NCI-H187 treated with DMSO at 0.1 percent for 48 hours (cell line): ENCODE data around the gene SSNA1.

ENCODE experiments used
- DNase-seq: peaks from one replicate; lab custom pipeline; 2025; lab: John Stamatoyannopoulos, UW

Gene SSNA1, protein sequence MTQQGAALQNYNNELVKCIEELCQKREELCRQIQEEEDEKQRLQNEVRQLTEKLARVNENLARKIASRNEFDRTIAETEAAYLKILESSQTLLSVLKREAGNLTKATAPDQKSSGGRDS

DNA sequence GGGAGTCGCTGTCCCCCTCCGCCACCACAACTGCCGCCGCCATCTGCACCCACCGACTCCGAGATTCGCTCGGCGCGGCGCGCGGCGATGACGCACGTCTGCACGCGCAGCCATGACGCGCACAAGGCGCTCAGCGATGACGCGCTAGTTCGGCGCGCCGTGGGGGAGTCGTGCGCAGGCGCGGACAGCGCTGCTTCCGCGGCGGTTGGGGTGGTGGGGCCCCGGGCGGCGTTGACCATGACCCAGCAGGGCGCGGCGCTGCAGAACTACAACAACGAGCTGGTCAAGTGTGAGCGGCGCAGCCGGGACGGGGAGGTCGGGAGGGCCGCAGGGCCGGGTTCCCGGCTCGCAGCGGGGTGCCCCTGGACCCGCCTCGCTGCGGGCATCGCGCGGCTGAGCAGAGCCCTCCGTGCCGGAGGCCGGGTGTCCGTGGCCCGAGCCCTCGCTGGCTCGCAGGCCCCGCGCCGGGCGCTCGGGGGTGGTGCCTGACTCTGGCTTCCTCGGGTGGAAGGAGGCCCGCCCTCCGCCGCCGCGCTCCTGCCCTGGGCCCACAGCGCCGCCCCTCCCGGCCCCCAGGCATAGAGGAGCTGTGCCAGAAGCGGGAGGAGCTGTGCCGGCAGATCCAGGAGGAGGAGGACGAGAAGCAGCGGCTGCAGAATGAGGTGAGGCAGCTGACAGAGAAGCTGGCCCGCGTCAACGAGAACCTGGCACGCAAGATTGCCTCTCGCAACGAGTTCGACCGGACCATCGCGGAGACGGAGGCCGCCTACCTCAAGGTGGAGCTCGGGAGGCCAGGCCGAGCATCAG lies at the start of gene SSNA1, which contains the start of gene ANAPC2:
SSNA1 (plus strand) TSS at position 187 of the 807 bp plus-strand sequence; CDS start at position 238, 51 bp downstream.
ANAPC2 (minus strand) TSS at position 71 of the 807 bp plus-strand sequence; CDS start at position 43, 28 bp downstream.
- DNase-seq: no peak

DNA sequence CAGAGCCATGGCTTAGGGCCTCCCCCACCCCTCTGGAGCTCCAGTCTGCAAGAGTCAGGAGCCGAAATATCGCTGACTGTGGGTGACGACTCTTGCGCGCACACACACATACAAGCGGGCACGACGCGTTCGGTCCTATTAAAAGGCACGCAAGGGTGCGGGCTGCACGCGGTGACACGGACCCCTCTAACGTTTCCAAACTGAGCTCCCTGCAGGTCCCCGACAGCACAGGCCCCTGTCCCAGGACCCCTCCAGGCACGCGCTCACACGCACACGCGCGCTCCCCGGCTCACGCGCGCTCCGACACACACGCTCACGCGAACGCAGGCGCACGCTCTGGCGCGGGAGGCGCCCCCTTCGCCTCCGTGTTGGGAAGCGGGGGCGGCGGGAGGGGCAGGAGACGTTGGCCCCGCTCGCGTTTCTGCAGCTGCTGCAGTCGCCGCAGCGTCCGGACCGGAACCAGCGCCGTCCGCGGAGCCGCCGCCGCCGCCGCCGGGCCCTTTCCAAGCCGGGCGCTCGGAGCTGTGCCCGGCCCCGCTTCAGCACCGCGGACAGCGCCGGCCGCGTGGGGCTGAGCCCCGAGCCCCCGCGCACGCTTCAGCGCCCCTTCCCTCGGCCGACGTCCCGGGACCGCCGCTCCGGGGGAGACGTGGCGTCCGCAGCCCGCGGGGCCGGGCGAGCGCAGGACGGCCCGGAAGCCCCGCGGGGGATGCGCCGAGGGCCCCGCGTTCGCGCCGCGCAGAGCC lies 49.6 kb upstream of the SSNA1 start, which contains the start of gene GRIN1:
GRIN1 (plus strand) TSS at position 433 of the 746 bp plus-strand sequence. CDS start 333 bp downstream, outside the sequence.
- no peak for DNase-seq

DNA sequence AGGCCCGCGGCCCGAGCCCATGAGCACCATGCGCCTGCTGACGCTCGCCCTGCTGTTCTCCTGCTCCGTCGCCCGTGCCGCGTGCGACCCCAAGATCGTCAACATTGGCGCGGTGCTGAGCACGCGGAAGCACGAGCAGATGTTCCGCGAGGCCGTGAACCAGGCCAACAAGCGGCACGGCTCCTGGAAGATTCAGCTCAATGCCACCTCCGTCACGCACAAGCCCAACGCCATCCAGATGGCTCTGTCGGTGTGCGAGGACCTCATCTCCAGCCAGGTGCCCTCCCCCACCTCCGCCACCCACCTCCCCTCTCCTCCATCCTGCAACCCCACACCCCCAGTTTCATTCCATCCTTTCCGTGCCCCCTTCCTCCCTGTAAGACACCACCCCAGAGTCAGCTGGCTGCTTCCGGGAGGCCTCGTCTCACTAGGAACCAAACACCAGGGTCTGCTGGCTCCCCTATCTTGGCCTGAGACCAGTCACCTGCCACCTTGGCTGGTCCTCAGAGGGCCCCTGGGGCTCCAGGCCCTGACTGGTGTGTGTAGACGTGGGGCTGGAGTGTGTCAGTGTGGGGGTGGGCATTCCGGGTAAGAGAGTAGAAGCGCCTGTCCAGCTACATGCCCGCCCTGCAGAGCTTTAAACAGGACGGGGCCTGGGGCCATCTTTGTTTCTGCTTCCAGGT lies 48.9 kb upstream of the SSNA1 start:
- DNase-seq: no peak

DNA sequence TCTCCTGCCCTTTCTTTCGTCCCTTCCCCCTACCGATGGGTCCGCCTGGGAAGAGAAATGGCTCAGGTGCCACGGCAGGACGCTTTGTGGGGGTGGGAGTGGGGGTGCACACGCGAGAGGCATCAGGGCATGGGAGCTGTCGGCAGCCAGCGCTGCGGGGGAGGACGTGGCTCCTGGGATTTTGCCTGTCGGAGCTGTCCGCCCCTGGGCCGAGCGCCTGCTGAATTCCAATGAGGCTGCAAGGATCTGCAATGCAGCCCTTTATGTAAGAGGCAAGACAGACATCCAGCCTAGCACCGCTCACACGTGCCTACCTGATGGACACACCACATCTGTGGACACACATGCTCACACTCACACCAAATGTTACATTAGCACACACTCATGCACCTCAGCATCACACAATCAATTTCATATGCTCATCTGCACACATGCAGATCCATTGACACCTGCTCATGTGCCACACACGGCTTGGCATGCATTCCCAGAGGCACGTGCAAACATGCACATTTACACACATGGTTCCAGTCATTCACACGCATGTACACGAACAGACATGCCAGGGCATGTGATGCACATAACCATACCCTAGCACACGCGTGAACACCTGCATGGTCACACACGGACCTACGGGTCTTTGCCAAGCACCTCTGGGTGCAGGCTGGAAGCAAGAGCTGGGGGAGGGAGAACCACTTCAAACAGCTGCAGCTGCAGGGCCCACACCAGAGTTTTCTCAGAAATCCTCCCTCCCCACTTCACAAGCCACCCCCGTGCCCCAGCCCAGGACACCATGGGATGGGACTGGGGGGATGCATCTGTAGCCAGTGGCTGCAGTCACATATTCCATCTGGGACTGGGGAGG lies 48.1 kb upstream of the SSNA1 start:
- DNase-seq: no peak

DNA sequence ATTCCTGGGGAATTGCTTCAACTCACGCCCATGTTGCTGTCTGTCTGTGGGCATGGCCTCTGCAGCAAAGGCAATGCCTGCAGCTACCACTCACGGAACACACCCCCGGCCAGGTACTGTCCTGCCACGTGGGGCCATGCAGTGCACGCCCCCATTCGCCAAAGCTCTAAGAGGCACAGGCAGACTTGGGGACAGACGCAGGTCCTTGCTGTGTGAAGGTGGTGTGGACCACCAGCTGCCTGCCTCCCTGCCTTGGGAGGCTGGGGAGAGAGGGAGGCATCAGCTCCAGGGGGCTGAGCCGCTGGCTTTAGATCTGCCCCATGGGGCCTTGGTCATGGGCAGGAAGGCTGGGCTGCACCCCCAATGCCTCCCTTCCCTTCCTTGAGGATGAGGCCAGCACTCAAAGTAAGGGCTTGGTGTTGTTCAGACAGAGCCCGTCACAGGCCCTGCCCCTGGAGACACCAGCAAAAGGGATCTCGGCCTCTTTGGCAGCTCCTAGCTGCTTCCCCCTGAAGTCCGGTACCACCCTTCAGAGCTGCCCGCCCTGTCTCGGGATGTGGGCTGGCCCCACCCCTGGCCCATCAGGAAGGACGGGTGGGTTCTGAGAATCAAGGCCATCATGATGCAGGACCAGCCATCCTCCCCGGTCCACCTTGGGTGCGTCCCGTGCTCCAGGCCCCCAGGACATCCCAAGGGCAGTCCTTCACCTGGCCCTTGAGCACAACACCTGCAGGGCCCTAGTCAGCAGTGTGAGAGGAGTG lies 47.2 kb upstream of the SSNA1 start:
- no peak for DNase-seq

DNA sequence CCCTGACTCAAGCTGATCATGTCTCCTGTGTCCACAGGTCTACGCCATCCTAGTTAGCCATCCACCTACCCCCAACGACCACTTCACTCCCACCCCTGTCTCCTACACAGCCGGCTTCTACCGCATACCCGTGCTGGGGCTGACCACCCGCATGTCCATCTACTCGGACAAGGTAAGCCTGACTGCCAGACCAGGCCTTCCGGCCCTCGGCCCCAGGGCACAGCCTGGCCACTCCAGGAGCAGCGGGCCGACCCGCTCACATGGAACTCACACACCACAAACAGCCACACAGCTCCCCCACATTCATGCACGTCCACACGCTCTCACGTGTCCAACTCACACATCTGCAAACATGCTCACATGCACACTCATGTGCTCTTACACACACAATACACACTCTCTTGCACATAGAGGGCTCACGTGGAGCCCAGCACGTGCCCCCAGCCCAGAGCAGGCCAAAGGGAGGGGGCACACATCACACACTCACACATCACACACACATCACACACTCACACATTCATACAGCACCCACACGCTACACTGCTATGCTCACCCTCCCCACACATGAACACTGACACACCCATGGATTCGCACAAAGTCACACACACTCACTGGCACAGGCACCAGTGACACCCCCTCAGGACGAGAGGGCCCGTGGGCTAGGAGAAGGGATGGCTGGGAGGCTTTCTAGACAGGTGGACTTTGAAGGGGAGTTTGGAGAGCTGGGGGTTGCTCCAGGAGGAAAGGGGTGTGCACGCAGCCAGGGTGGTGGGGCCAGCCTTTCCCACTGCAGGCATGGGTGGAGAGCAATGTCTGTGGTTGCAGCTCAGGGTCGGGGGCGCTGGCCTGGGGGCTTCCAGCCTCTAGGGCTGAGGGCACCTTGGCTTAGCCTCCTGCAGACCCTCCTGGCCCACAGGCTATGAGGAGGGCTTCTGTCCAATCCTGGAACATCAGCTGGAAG lies 46.2 kb upstream of the SSNA1 start:
- no peak for DNase-seq

DNA sequence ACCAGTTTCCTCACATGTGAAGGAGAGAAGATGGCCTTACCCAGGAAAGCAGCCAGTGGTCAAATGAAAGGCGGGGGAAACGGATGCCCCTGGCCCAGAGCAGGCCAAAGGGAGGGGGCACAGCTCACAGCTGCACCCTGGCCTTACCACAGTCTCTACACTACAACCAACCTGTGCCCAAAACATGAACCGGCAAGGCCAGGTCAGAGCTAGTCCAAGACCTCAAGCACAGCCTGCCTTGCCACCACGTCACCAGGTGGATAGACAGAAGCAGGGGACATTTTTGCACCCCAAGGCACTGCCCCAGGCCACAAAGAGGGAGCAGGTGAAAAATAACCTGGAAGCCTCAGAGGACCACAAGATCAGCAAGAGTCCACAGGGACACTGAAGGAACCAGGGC lies 45.0 kb upstream of the SSNA1 start:
- DNase-seq: no peak

DNA sequence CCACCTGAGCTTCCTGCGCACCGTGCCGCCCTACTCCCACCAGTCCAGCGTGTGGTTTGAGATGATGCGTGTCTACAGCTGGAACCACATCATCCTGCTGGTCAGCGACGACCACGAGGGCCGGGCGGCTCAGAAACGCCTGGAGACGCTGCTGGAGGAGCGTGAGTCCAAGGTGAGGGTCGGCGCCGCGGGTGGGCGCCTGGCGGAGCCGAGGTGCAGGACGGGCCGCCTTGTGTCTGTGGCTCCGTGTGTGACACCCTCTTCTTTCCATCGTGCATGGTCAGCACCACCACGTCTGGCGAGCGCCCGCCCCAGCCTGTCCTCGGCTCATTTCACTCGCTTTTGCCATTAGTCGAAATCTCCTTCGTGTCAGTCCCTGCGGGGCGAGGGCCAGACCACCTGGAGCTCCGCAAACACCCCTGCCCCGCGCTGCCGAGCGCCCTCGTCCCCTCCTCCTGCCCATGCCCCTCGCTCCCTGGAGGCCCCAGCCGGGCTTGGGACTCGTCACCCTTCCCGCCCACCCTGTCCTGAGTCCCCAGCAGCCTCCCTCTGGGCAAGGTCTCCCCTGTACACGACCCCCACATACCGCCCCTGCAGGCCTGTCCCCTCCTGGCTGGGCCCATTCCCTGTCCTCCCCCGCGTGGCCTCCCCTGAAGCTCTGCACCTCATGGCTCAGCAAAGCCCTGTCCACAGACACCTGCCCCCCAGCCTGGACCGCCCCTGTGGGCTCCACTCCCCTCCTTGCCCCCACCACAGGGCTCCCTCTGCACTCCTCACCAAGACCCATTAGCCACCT lies 42.5 kb upstream of the SSNA1 start:
- no peak for DNase-seq

DNA sequence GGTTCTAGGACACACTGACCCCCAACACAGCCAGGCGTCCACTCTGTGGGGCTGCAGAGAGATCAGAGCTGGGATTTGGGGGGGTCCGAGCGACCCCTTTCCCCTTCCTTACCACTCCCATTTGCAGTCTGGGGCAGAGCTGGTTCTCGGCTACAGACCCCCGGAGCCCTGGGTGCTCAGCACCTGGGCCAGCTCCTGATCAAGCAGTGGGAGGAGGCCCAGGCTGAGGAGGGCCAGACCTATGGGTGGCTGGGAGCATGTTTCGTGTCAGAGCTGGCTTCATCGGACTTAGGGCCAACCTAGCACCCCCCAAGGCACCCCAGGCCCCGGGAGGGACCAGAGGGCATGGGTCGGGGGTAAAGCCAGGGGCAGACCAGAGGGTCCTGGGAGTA lies 42.0 kb upstream of the SSNA1 start:
- DNase-seq: no peak

DNA sequence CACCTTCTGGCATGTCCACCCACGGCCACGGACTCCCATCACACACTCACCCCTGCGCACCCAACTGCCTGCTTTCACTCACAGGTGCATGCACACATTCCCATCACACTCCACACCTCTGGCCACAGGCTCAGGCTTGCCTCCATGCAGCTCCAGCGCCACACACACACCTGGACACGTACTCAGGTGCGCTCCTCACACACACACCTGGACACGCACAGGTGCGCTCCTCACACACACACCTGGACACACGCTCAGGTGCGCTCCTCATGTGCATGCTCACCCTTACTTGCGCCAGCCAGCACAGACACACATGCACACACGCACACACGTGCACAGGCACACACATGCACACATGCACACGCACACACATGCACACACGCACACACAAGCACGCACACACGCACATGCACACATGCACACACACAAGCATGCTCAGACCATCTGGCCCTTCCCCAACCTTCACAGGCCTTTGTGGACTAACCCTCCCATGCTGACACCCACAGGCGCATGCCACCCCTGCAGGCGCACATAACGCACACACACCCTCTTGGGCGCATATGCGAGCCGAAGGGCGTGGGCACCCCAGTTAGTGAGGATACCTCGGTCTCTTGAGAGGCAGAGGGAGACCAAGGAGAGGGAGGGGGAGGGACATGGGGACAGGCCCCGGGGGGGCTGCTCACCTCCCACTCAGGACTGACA lies 41.2 kb upstream of the SSNA1 start:
- DNase-seq: no peak

DNA sequence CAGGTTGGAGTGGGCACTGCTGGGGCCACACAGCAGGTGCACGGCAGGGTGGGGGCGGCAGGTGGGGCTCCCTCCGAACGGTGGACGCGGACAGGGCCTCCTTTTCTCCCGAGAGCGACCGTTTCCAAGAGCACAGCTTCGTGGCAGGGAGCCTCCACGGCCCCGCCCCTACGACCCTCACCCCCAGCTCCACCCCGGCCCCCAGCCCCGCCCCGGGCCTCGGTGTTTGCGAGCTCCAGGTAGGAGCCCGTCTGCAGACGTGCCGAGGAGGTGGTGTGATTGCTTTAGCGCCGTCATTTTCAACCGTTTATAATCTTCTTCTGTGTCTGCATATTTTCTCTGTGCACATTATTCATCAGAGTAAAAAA lies 40.7 kb upstream of the SSNA1 start:
- no peak for DNase-seq

DNA sequence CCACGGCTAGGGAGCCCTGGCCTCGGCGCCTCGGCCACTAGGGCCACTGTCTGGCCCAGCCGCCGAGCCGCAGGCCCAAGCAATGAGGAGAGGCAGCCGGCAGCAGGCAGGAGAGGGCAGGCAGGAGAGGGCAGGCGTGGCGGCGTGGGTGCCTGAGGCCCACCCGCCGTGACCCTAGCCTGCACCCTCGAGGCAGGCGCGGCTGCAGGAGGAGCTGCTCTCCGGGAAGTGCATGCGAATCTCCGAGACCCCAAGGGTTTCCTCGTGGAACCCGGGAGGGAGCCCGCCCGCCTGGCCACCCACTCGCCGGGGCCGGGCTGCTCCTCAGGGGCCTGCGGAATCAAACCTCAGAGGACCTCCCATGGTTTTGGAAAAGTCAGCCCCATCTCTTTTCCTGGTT lies 40.2 kb upstream of the SSNA1 start:
- DNase-seq: no peak

DNA sequence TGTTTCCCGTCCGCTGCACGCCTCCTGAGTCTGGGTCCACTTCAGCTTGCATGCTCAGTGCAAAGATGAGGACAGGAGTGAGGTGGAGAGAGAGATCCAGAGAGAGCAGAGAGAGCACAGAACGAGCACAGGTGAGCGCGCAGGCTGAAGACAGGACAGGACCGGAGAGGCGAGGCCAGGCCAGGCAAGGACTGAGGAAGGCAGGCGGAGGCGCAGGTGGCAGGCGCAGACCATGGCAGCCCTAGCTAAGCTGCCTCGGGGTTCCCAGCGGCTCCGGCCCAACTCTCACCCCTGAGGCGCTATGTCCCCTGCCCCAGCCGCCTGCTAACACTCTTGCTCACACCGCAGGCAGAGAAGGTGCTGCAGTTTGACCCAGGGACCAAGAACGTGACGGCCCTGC lies 39.8 kb upstream of the SSNA1 start:
- DNase-seq: no peak

DNA sequence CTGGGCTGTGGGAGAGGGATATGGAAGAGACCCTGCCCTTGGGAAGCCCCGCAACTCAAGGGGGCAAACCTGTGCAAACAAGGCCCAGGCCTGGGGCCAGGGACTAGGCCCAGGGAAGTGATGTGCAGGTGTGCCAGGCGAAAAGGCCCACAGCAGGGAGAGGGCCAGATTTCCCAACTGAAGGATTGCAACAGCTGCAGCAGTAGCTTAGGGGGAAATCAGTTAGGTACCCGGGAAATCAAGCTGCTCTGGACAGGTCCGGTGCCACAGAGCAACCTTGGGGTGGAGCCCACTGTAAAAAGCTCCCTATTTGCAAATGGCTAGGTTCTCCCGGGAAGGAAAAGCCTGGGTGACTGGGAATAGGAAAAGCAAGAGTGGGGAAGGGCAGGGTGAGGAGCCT lies 39.1 kb upstream of the SSNA1 start:
- no peak for DNase-seq

DNA sequence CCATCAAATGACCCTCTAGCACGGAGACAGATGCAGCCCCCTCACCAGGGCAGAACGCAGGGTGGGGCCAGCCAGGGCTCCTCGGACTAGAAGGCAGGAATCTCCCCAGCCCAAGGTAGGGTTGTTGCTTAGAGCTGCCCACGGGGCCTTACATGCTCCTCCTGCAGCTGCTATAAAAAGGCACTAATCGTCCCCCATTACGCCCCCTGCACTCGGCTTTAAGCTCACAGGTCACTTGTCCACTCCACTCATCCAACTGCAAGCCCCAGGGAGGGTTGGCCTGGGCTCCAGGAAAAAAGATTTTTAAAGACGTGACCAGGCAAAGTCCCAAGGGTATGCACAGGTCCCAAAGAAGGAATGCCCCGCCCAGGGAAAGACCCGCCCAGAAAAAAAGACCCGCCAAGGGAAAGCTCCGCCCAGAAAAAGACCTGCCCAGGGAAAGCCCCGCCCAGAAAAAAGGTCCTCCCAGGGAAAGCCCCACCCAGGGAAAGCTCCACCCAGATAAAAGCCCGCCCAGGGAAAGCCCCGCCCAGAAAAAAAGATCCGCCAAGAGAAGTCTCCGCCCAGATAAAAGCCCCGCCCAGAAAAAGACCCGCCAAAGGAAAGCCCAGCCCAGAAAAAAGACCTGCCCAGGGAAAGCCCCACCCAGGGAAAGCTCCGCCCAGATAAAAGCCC lies 38.4 kb upstream of the SSNA1 start:
- no peak for DNase-seq

DNA sequence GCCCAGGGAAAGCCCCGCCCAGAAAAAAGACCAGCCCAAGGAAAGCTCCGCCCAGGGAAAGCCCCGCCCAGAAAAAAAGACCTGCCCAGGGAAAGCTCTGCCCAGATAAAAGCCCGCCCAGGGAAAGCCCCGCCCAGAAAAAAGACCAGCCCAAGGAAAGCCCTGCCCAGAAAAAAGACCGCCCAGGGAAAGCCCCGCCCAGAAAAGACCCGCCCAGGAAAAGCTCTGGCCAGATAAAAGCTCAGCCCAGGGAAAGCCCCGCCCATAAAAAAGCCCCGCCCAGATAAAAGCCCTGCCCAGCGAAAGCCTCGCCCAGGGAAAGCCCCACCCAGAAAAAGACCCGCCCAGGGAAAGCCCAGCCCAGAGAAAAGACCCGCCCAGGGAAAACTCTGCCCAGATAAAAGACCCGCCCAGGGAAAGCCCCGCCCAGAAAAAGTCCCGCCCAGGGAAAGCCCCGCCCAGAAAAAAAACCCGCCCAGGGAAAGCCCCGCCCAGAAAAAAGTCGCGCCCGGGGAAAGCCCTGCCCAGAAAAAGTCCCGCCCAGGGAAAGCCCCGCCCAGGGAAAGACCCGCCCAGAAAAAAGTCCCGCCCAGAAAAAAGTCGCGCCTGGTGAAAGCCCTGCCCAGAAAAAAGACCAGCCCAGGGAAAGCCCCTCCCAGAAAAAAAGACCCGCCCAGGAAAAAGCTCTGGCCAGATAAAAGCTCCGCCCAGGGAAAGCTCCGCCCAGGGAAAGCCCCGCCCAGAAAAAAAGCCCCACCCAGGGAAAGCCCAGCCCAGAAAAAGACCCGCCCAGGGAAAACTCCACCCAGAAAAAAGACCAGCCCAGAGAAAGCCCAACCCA lies 37.6 kb upstream of the SSNA1 start:
- DNase-seq: no peak
